ENCODE results near the gene AKT3. TPM values are rescaled to one million over a fixed set of nuclear protein-coding genes. Genes with fewer than 3 reads are reported as not detected.

Gene AKT3
- total RNA-seq, 3 donors from 2014 or later (not counting 1 experiment from before 2014, with no cell fraction given) = 135 to 157 (median 136) TPM

DNA sequence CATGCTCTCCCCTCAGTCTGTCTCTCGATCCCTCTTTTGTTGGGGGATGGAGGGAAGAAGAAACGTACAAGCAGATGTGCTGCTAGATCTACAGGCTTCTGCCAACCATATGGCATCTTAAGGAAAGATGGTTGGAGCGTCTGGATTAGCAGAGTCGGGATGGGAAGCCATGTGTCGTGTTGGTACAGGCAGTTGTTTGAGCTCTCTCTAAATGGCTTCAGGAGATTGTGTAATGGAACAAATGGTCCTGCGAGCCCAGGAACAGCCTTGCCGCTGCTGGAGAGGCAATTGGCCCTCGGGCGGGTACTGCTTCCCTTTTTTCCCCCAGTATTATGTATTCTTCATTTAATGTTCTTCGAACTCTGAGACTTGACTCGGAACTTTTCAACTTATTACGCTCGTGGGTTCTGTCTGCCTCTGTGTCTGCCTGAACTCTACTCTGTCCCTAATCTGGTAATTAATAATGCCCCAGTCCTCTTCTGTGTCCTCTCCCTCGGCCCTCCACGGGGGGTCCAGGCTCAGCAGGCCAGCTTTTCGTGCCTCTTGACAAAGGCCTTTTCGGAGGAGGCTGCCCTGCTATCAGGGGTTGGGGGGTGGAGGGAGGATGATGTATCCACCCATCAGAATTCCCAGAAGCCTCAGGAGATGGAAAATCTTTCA is 378.9 kb downstream of the AKT3 start:
- H3K27me3 ChIP-seq (ENCODE audit: control insufficient read depth, insufficient read depth, low read length) = no peaks in the 10 kb centered on the region
- DNase-seq (no peak), ATAC-seq (no peak)
- Mint-ChIP-seq H3K27ac (no peak overlapping the region), H3K4me3 (no peak overlapping the region), H3K9me3 (no peaks in the 10 kb centered on the region), H3K27me3 (ENCODE audit: low read depth in 2 of 2) (no peaks in the 10 kb centered on the region), H3K4me1 (peaks cover 8 to 11% of the 10 kb centered on the region in 2 donors), H3K36me3 (no peaks in the 10 kb centered on the region)
- intact Hi-C loops (cut with micrococcal nuclease) = loop anchor here (10.0 kb wide), 1 partner anchor 804 kb away; no protein-coding TSS in a partner anchor
- H3K27ac ChIP-seq (ENCODE audit: low read length) = no peak overlapping the region
- no peak overlapping the region for H3K4me3 ChIP-seq (ENCODE audit: low read length)
- no peak for TF ChIP-seq CTCF (IDR thresholded peaks at IDR 0.05)
- H3K4me1 ChIP-seq (ENCODE audit: control insufficient read depth, insufficient read depth, low read length) = no peaks in the 10 kb centered on the region
- H3K9me3 ChIP-seq (ENCODE audit: control insufficient read depth, insufficient read depth, low read length) = no peaks in the 10 kb centered on the region
- no peaks in the 10 kb centered on the region for H3K36me3 ChIP-seq (ENCODE audit: control insufficient read depth, insufficient read depth, low read length)
- 87% methylated on average over 17 of the region's 17 CpGs for WGBS (ENCODE audit: insufficient coverage)

- Mint-ChIP-seq H3K27me3 (ENCODE audit: low read depth in 2 of 2) (no peaks in the 10 kb centered on the region), H3K27ac (no peak overlapping the region), H3K4me1 (peaks cover 8 to 11% of the 10 kb centered on the region in 2 donors), H3K36me3 (no peaks in the 10 kb centered on the region), H3K9me3 (no peaks in the 10 kb centered on the region), H3K4me3 (no peak overlapping the region)
- Histone ChIP-seq H3K9me3 (ENCODE audit: control insufficient read depth, insufficient read depth, low read length) (no peaks in the 10 kb centered on the region), H3K4me3 (ENCODE audit: low read length) (no peak overlapping the region), H3K27ac (ENCODE audit: low read length) (no peak overlapping the region), H3K36me3 (ENCODE audit: control insufficient read depth, insufficient read depth, low read length) (no peaks in the 10 kb centered on the region), H3K27me3 (ENCODE audit: control insufficient read depth, insufficient read depth, low read length) (no peaks in the 10 kb centered on the region), H3K4me1 (ENCODE audit: control insufficient read depth, insufficient read depth, low read length) (no peaks in the 10 kb centered on the region)
- DNase-seq = no peak
- intact Hi-C loops (cut with micrococcal nuclease) = loop anchor here (10.0 kb wide), 1 partner anchor 804 kb away; no protein-coding TSS in a partner anchor
- no peak for TF ChIP-seq CTCF (IDR thresholded peaks at IDR 0.05)
- ATAC-seq = no peak
- 95% methylated on average over 7 of the region's 7 CpGs for WGBS (ENCODE audit: insufficient coverage)
Measured at GRCh38 chr1:243470502-243470901, 379.5 kb downstream of the AKT3 start.

DNA sequence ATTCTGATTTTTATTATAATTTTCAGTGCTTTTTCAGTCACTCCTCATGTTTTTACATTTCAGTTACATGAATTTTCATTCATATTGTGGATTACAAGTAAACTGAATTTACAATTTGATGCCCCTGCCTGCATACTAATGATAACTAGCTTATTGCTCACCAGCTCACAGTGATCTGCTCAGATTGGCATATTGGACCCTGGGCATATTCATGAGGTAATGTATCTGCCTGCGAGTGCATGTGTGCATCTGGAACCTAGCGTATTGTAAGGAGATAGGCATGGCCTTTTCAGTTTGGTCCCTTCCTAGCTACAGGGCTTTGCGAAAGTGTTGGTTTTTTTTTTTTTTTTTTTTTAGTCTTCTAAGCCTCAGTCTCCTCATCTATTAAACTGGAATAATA is 380.5 kb downstream of the AKT3 start:
- Mint-ChIP-seq H3K9me3 (no peaks in the 10 kb centered on the region), H3K4me1 (peaks cover 8 to 11% of the 10 kb centered on the region in 2 donors), H3K27me3 (ENCODE audit: low read depth in 2 of 2) (no peaks in the 10 kb centered on the region), H3K4me3 (no peak overlapping the region), H3K27ac (no peak overlapping the region), H3K36me3 (no peaks in the 10 kb centered on the region)
- TF ChIP-seq CTCF (IDR thresholded peaks at IDR 0.05) = no peak
- DNase-seq (no peak), ATAC-seq (no peak)
- no peaks in the 10 kb centered on the region for H3K4me1 ChIP-seq (ENCODE audit: control insufficient read depth, insufficient read depth, low read length)
- H3K27ac ChIP-seq (ENCODE audit: low read length) = no peak overlapping the region
- H3K4me3 ChIP-seq (ENCODE audit: low read length) = no peak overlapping the region
- H3K9me3 ChIP-seq (ENCODE audit: control insufficient read depth, insufficient read depth, low read length) = no peaks in the 10 kb centered on the region
- intact Hi-C loops (cut with micrococcal nuclease) = no loop called here
- WGBS (ENCODE audit: insufficient coverage) = 97% methylated on average over 3 of the region's 3 CpGs
- H3K36me3 ChIP-seq (ENCODE audit: control insufficient read depth, insufficient read depth, low read length) = no peaks in the 10 kb centered on the region
- no peaks in the 10 kb centered on the region for H3K27me3 ChIP-seq (ENCODE audit: control insufficient read depth, insufficient read depth, low read length)

GRCh38 chr1:243465738-243466137 is 384.3 kb downstream of the AKT3 start:
- Histone ChIP-seq H3K9me3 (ENCODE audit: control insufficient read depth, insufficient read depth, low read length) (no peaks in the 10 kb centered on the region), H3K27ac (ENCODE audit: low read length) (no peak overlapping the region), H3K36me3 (ENCODE audit: control insufficient read depth, insufficient read depth, low read length) (no peaks in the 10 kb centered on the region), H3K4me1 (ENCODE audit: control insufficient read depth, insufficient read depth, low read length) (no peaks in the 10 kb centered on the region), H3K4me3 (ENCODE audit: low read length) (no peak overlapping the region), H3K27me3 (ENCODE audit: control insufficient read depth, insufficient read depth, low read length) (no peaks in the 10 kb centered on the region)
- WGBS (ENCODE audit: insufficient coverage) = 90% methylated on average over 3 of the region's 5 CpGs
- Mint-ChIP-seq H3K27me3 (ENCODE audit: low read depth in 2 of 2) (no peaks in the 10 kb centered on the region), H3K27ac (no peak overlapping the region), H3K4me3 (no peak overlapping the region), H3K9me3 (no peaks in the 10 kb centered on the region), H3K36me3 (no peaks in the 10 kb centered on the region), H3K4me1 (no peaks in the 10 kb centered on the region)
- intact Hi-C loops (cut with micrococcal nuclease) = no loop called here
- ATAC-seq = no peak
- DNase-seq = no peak
- TF ChIP-seq CTCF (IDR thresholded peaks at IDR 0.05) = no peak
